Measurements from ENCODE around the gene SMARCD1.

SMARCD1 gene

GRCh38 chr12:50104417-50105366 is 19.6 kb downstream of the SMARCD1 start:
- TF ChIP-seq CTCF (IDR thresholded peaks at IDR 0.05; ENCODE audit: low read depth, low read length) (no peak), EZH2phosphoT487 (IDR thresholded peaks at IDR 0.05; ENCODE audit: low read depth) (no peak)

GRCh38 chr12:50105913-50106450 is 20.8 kb downstream of the SMARCD1 start:
- no peak overlapping the region for H3K4me2 ChIP-seq (ENCODE audit: low read length)
- H3K79me2 ChIP-seq (ENCODE audit: low read length), result no peaks in the 10 kb centered on the region
- H4K20me1 ChIP-seq (ENCODE audit: insufficient read depth, low read length), result no peaks in the 10 kb centered on the region
- TF ChIP-seq EZH2phosphoT487 (IDR thresholded peaks at IDR 0.05; ENCODE audit: low read depth) (no peak), CTCF (IDR thresholded peaks at IDR 0.05; ENCODE audit: low read depth, low read length) (no peak)
- H3K9ac ChIP-seq (ENCODE audit: low read length), result no peak overlapping the region
- H2AFZ ChIP-seq (ENCODE audit: low read depth, low read length), result no peak overlapping the region
- H3K9me3 ChIP-seq (ENCODE audit: insufficient read depth, low read length), result no peaks in the 10 kb centered on the region
- no peak overlapping the region for H3K4me3 ChIP-seq (ENCODE audit: low read length)
- no peak overlapping the region for H3K27ac ChIP-seq (ENCODE audit: low read length)
- no peaks in the 10 kb centered on the region for H3K27me3 ChIP-seq (ENCODE audit: low read depth, low read length)
- H3K36me3 ChIP-seq (replicated peaks; ENCODE audit: low read depth, low read length), result no peaks in the 10 kb centered on the region
- H3K4me1 ChIP-seq (ENCODE audit: low read length), result peaks cover 33% of the 10 kb centered on the region

More at GRCh38 chr12:50104417-50105366, 19.6 kb downstream of the SMARCD1 start:
- no peaks in the 10 kb centered on the region for H3K79me2 ChIP-seq (ENCODE audit: low read length)
- H3K9me3 ChIP-seq (ENCODE audit: insufficient read depth, low read length), result no peaks in the 10 kb centered on the region
- no peak overlapping the region for H3K9ac ChIP-seq (ENCODE audit: low read length)
- no peak overlapping the region for H3K27ac ChIP-seq (ENCODE audit: low read length)
- H3K4me2 ChIP-seq (ENCODE audit: low read length), result no peak overlapping the region
- H3K27me3 ChIP-seq (ENCODE audit: low read depth, low read length), result no peaks in the 10 kb centered on the region
- H3K4me3 ChIP-seq (ENCODE audit: low read length), result no peak overlapping the region
- H3K4me1 ChIP-seq (ENCODE audit: low read length), result peaks cover 21% of the 10 kb centered on the region
- no peaks in the 10 kb centered on the region for H4K20me1 ChIP-seq (ENCODE audit: insufficient read depth, low read length)
- peaks cover 9% of the 10 kb centered on the region for H3K36me3 ChIP-seq (replicated peaks; ENCODE audit: low read depth, low read length)
- H2AFZ ChIP-seq (ENCODE audit: low read depth, low read length), result no peak overlapping the region

GRCh38 chr12:50106907-50107306 is 21.8 kb downstream of the SMARCD1 start:
- H3K36me3 ChIP-seq (replicated peaks; ENCODE audit: low read depth, low read length), result no peaks in the 10 kb centered on the region
- no peak for TF ChIP-seq CTCF (IDR thresholded peaks at IDR 0.05; ENCODE audit: low read depth, low read length)

More at GRCh38 chr12:50106907-50107306, 21.8 kb downstream of the SMARCD1 start:
- Histone ChIP-seq H3K79me2 (ENCODE audit: low read length) (no peaks in the 10 kb centered on the region), H3K9ac (ENCODE audit: low read length) (no peak overlapping the region), H3K4me3 (ENCODE audit: low read length) (no peak overlapping the region), H3K9me3 (ENCODE audit: insufficient read depth, low read length) (no peaks in the 10 kb centered on the region), H3K4me1 (ENCODE audit: low read length) (peaks cover 36% of the 10 kb centered on the region), H3K27me3 (ENCODE audit: low read depth, low read length) (no peaks in the 10 kb centered on the region), H4K20me1 (ENCODE audit: insufficient read depth, low read length) (no peaks in the 10 kb centered on the region), H3K27ac (ENCODE audit: low read length) (no peak overlapping the region), H3K4me2 (ENCODE audit: low read length) (no peak overlapping the region), H2AFZ (ENCODE audit: low read depth, low read length) (no peak overlapping the region)

All from OCI-LY3 (cell line).